ENCODE results near the gene GSN.

Gene GSN

GRCh38 chr9:121303456-121304451 lies 35.8 kb downstream of the GSN start:
- no peak for DNase-seq (ENCODE audit: low read depth in 2 of 2)

DNA sequence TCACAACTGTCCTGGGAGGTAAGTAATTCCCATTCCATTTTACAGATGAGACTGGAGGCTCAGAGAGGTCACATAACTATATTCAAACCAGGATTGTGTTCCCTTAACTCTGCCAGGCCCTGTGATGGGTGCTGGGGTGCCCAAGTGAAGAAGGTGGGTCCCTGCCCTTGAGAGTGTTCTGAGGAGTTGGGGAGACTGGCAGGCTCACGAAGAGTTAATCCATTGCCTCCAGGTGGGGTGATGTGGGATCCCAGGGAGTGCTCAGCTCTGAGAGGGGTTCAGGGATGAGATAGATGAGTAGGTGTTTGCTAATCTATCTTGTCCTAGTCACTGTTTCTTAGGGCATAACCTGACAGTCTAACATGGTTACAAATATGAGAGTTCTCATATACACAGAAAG lies 36.7 kb downstream of the GSN start:
- DNase-seq (ENCODE audit: low read depth in 2 of 2), result no peak

DNA sequence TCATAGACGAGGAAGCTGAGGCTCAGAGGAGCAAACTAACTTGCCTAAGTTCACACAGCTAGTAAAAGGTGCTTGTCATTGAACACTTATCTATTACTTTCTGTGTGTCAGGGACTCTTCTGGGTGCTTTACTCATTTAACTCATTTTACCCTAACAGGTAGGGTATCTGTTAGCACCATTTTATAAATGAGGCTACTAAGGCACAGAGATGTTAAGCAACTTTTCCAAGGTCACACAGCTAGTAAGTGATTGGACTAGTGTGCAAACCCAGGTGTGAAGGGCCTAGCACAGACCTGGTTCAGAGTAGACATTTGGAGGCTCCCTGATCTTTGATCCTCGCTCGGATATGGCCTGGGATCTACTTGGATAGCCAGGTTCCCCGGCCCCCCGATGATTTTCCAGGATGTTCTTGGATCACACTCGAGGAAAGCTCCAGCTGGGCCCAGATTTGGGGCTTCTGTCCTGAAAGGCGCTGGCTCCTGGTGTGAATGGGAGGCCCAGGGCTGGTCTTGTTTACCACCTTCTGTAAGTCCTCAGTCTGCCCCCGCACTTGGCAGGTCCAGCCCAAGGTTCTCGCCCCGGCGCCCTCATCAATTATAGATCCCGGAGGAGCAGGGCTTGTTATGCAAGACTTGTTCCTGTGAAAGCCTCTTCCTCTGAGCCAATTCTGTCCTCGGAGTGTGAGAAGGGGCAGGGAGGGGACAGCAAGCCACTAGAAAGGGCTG lies 37.5 kb downstream of the GSN start:
- DNase-seq (ENCODE audit: low read depth in 2 of 2), result no peak

- DNase-seq (ENCODE audit: low read depth in 2 of 2), result no peak
These were observed 40.0 kb downstream of the GSN start for GRCh38 chr9:121307976-121308375.

- no peak for DNase-seq (ENCODE audit: low read depth in 2 of 2)
These were observed 40.8 kb downstream of the GSN start for GRCh38 chr9:121308765-121309164.

- DNase-seq (ENCODE audit: low read depth in 2 of 2), result no peak
These were observed 41.2 kb downstream of the GSN start for GRCh38 chr9:121309171-121309570.

- DNase-seq (ENCODE audit: low read depth in 2 of 2), result no peak
These were observed 42.0 kb downstream of the GSN start for GRCh38 chr9:121309833-121310425.

- no peak for DNase-seq (ENCODE audit: low read depth in 2 of 2)
These were observed 42.6 kb downstream of the GSN start for GRCh38 chr9:121310571-121310970.

DNA sequence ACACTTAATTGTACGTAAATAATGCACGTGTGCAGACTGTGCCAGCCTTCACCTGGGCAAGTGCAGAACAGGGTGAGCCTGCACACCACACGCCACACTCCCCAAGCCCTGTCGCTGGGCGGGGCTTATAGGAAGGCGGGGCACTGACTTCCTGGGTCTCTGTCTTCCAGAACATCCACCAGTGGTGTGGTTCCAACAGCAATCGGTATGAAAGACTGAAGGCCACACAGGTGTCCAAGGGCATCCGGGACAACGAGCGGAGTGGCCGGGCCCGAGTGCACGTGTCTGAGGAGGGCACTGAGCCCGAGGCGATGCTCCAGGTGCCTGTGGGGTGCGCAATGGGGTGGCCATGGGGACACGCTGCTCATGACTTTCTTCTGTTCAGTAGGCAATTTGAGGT lies 44.2 kb downstream of the GSN start:
- no peak for DNase-seq (ENCODE audit: low read depth in 2 of 2)

- DNase-seq (ENCODE audit: low read depth in 2 of 2), result no peak
These were observed 45.6 kb downstream of the GSN start for GRCh38 chr9:121313458-121314152.

DNA sequence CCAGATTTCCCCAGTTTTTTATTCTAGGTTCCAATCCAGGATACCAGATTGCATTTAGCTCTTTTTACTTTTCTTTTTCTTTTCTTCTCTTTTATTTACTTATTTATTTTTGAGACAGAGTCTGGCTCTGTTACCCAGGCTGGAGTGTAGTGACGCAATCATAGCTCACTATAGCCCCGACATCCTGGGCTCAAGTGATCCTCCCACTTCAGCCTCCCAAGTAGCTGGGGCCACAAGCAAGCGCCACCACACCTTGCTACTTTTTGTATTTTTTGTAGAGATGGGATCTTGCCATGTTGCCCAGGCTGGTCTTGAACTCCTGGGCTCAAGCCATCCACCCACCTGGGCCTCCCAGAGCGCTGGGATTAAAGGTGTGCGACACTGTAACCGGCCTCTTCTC lies 48.4 kb downstream of the GSN start:
- no peak for DNase-seq (ENCODE audit: low read depth in 2 of 2)

- DNase-seq (ENCODE audit: low read depth in 2 of 2), result no peak
These were observed 49.0 kb downstream of the GSN start for GRCh38 chr9:121316852-121317373.

DNA sequence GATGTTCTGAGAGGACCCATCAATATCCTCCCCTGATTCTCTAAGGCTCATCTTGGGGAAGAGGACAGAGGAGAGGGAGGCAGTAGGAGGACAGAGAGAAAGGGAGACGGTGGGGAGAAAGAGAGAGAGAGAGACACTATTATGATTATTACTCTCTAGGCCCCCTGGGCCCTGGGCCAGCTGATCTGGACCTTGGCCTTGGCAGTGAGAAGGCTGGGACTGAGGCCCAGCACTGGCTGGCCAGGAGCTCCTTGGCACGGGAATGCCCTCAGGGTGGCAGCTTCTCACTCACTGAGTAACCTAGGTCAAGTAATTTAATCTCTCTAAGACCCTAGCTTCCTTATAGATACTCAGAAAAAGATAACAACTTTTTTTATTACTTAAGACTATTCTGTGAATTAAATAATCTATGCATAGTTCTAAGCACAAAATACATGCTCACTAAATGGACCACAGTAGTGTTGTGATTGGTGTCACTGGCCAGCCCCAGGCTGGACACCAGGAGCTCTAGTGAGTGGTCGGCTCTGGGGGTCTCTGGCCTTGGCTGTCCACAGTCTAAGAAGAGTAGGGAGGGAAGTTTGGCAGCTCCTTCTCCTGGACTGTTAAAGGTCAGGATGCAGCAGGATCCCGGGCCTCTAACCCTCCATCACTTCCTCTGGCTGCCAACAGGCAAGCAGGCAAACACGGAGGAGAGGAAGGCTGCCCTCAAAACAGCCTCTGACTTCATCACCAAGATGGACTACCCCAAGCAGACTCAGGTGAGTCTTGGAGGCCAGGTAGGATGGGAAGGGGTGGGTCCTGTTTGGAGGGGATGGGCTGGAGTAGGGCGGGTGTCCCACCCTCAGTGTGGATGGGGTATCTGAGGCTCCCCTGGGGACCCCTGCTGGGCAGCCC lies 50.0 kb downstream of the GSN start:
- no peak for DNase-seq (ENCODE audit: low read depth in 2 of 2)

DNA sequence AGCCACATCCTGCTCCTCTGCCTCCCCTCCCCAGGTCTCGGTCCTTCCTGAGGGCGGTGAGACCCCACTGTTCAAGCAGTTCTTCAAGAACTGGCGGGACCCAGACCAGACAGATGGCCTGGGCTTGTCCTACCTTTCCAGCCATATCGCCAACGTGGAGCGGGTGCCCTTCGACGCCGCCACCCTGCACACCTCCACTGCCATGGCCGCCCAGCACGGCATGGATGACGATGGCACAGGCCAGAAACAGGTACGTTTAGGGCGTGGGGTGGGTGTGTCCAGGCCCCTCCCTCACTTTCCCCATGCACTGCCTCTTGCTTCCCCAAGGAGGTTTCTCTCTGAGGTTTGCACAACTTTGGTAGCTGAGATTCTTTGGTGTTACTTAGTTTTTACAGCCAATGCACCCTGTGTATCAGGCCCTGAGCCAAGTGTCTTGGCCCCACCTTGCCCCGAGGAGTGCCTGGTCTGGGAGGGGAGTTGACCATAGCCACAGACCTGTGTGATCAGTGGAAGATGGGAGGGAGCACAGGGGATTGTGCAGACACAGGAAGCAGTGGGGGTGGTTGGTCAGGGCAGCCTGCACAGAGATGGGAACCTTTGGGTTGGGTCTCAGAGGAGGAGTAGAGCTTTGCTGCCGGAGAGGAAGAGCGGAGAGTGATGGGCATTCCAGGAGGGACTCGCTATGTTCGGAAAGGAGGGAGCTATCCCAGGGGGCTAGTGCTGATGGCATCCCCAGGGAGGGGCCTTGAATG lies 50.8 kb downstream of the GSN start:
- DNase-seq (ENCODE audit: low read depth in 2 of 2), result no peak

DNA sequence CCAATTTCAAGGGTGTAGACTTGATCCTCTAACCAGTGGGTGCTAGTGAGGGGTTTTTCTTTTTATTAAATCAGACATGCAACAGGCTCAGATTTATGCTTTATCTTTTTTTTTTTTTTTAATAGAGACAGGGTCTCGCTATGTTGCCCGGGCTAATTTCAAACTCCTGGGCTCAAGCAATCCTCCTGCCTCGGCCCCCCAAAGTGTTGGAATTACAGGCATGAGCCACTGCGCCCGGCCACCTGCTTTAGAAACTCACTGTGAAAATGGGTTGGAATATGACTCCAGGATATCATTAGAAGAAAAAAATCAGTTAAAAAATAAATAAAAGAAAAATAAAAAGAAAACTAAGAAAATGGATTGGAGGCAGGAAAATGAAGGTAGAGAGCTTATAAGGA lies 51.4 kb downstream of the GSN start:
- DNase-seq (ENCODE audit: low read depth in 2 of 2), result no peak

- no peak for DNase-seq (ENCODE audit: low read depth in 2 of 2)
These were observed 53.1 kb downstream of the GSN start for GRCh38 chr9:121321016-121321503.

- no peak for DNase-seq (ENCODE audit: low read depth in 2 of 2)
These were observed 54.2 kb downstream of the GSN start for GRCh38 chr9:121322037-121322736.

DNA sequence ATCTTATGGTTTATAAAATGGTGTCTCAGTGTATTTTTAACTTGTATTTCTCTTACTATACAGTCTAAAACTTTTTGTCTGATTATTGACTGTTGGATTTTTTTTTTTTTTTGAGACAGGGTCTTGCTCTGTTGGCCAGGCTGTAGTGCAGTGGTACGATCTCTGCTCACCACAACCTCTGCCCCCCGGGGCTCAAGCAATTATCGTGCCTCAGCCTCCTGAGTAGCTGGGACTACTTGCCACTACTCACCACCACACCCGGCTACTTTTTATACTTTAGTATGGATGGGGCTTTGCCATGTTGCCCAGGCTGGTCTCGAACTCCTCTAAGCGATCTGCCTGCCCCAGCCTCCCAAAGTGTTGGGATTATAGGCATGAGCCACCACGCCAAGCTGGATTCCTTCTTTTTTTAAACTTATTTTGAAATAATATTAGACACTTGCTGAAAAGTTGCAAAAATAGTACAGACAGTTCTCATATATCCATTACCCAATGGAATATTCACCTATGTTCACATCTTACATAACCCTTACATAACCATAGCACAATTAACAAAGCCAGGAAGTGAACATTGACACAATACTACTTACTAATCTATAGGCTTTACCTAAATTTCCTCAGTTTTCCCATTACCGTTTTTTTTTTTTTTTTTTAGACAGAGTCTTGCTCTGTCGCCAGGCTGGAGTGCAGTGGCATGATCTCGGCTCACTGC lies 54.9 kb downstream of the GSN start:
- no peak for DNase-seq (ENCODE audit: low read depth in 2 of 2)
